Mesenchymal stem cell (in vitro differentiated cells and primary cell): ENCODE measurements around the gene MAFG.

Experiments
- DNase-seq: peaks from one replicate; pipeline ENCODE4 v3.0.0-alpha.2; 2013
- H2AFZ ChIP-seq: one replicate; pipeline ENCODE4 v1.6.1; 2013; ENCODE audit warnings: low read depth, mild to moderate bottlenecking, control low read depth, inconsistent platforms, low read length, moderate library complexity
- H2AK5ac ChIP-seq: 2 replicates; pipeline ENCODE4 v1.6.1; 2013; ENCODE audit warnings: low read length, moderate library complexity, mild to moderate bottlenecking, inconsistent platforms; ENCODE audit not compliant: severe bottlenecking
- H2BK120ac ChIP-seq: one replicate; pipeline ENCODE4 v1.6.1; 2013; ENCODE audit warnings: low read depth, mild to moderate bottlenecking, inconsistent platforms, low read length, moderate library complexity
- H2BK12ac ChIP-seq, 2 experiments: one replicate each; pipeline ENCODE4 v1.6.1; 2013; ENCODE audit warnings: inconsistent platforms in 2 of 2, low read length in 2 of 2, mild to moderate bottlenecking in 2 of 2, moderate library complexity in 2 of 2, control low read depth in 1 of 2
- H2BK15ac ChIP-seq: one replicate; pipeline ENCODE4 v1.6.1; 2013; ENCODE audit warnings: mild to moderate bottlenecking, low read depth, inconsistent platforms; ENCODE audit not compliant: poor library complexity, severe bottlenecking
- H2BK5ac ChIP-seq: 2 replicates; pipeline ENCODE4 v1.6.1; 2013; ENCODE audit warnings: low read depth, mild to moderate bottlenecking, low read length, control low read depth, inconsistent platforms; ENCODE audit not compliant: poor library complexity, severe bottlenecking
- H3K14ac ChIP-seq, 2 experiments: one replicate each; pipeline ENCODE4 v1.6.1; 2013; ENCODE audit warnings: inconsistent platforms in 2 of 2, low read length in 2 of 2, control low read depth in 1 of 2, mild to moderate bottlenecking in 1 of 2, moderate library complexity in 1 of 2
- H3K18ac ChIP-seq, 2 experiments: one replicate each; pipeline ENCODE4 v1.6.1; 2013; ENCODE audit warnings: inconsistent platforms in 2 of 2, low read length in 2 of 2, control low read depth in 1 of 2, low read depth in 1 of 2, mild to moderate bottlenecking in 1 of 2
- H3K23ac ChIP-seq, 2 experiments: one replicate each; pipeline ENCODE4 v1.6.1; 2013; ENCODE audit warnings: inconsistent platforms in 2 of 2, low read length in 2 of 2, mild to moderate bottlenecking in 2 of 2, moderate library complexity in 2 of 2, control low read depth in 1 of 2
- H3K27ac ChIP-seq: 2 replicates; pipeline ENCODE4 v1.5.1; 2013; ENCODE audit warnings: mild to moderate bottlenecking, moderate library complexity, low read length, control low read depth, inconsistent platforms; ENCODE audit not compliant: poor library complexity, severe bottlenecking
- H3K27me3 ChIP-seq, 2 experiments: 2 replicates each; pipeline versions ENCODE4 v1.6.1 to v1.7.0; 2013; ENCODE audit warnings: low read length in 2 of 2, mild to moderate bottlenecking in 2 of 2, moderate library complexity in 2 of 2, control low read depth in 1 of 2, inconsistent platforms in 1 of 2; ENCODE audit not compliant: control insufficient read depth in 1 of 2, insufficient read depth in 1 of 2
- H3K36me3 ChIP-seq, 2 experiments: 2 replicates each; pipeline versions ENCODE4 v1.6.1 to v1.7.0; 2013; ENCODE audit warnings: low read length in 2 of 2, control low read depth in 1 of 2, inconsistent platforms in 1 of 2, low read depth in 1 of 2, mild to moderate bottlenecking in 1 of 2; ENCODE audit not compliant: insufficient read depth in 2 of 2, control insufficient read depth in 1 of 2
- H3K4ac ChIP-seq, 2 experiments: one replicate each; pipeline ENCODE4 v1.6.1; 2013; ENCODE audit warnings: inconsistent platforms in 2 of 2, low read length in 2 of 2, mild to moderate bottlenecking in 2 of 2, moderate library complexity in 2 of 2, control low read depth in 1 of 2, low read depth in 1 of 2
- H3K4me1 ChIP-seq: 2 replicates; pipeline ENCODE4 v1.6.1; 2013; ENCODE audit warnings: low read depth, low read length, control low read depth; ENCODE audit not compliant: control insufficient read depth, insufficient read depth
- H3K4me2 ChIP-seq: 2 replicates; pipeline ENCODE4 v1.6.1; 2013; ENCODE audit warnings: low read length, mild to moderate bottlenecking, inconsistent platforms; ENCODE audit not compliant: poor library complexity, severe bottlenecking
- H3K4me3 ChIP-seq, 2 experiments: 2 replicates each; pipeline versions ENCODE4 v1.5.1 to v1.7.0; 2013; ENCODE audit warnings: low read length in 2 of 2, mild to moderate bottlenecking in 2 of 2, control low read depth in 1 of 2, low read depth in 1 of 2; ENCODE audit not compliant: insufficient read depth in 1 of 2
- H3K79me1 ChIP-seq: replicated peaks from 2 replicates; pipeline ENCODE4 v1.6.1; 2013; ENCODE audit warnings: mild to moderate bottlenecking, control low read depth, low read length, inconsistent platforms; ENCODE audit not compliant: poor library complexity, severe bottlenecking
- H3K9ac ChIP-seq: 2 replicates; pipeline ENCODE4 v1.7.0; 2013; ENCODE audit warnings: mild to moderate bottlenecking, low read length, moderate library complexity
- H3K9me3 ChIP-seq: 2 replicates; pipeline ENCODE4 v1.7.0; 2013; ENCODE audit warnings: mild to moderate bottlenecking, low read length; ENCODE audit not compliant: control insufficient read depth
- H4K8ac ChIP-seq: one replicate; pipeline ENCODE4 v1.6.1; 2013; ENCODE audit warnings: inconsistent platforms, mild to moderate bottlenecking, low read length, moderate library complexity
- H4K91ac ChIP-seq: one replicate; pipeline ENCODE4 v1.6.1; 2013; ENCODE audit warnings: mild to moderate bottlenecking, low read length, inconsistent platforms
- WGBS: methylation state at CpG from one replicate; pipeline ENCODE4 v1.1.7; 2013; ENCODE audit warnings: mixed read lengths; 5-methylcytosine and 5-hydroxymethylcytosine counted together

The MAFG gene

GRCh38 chr17:81870131-81870980 is 57.2 kb downstream of the MAFG start:
- peak overlapping the region; percentile 82 to 88 for H3K4me3 ChIP-seq
- H3K18ac ChIP-seq = peak overlapping the region; percentile 81 to 96
- WGBS = under 1% methylated on average over 42 of the region's 65 CpGs
- peak overlapping the region in 1 of 2 experiments; percentile 57 for H3K23ac ChIP-seq
- peak overlapping the region; percentile 33 for H2BK15ac ChIP-seq
- peak overlapping the region; percentile 77 for H3K4me2 ChIP-seq
- peak overlapping the region; percentile 94 for H4K91ac ChIP-seq
- DNase-seq = peak; percentile 71
- H3K36me3 ChIP-seq = peaks cover 27 to 50% of the 10 kb centered on the region in 2 experiments
- H4K8ac ChIP-seq = peak overlapping the region; percentile 73
- H3K79me1 ChIP-seq = peaks cover 15% of the 10 kb centered on the region
- peak overlapping the region; percentile 97 to 99 for H3K4ac ChIP-seq
- H2BK12ac ChIP-seq = peak overlapping the region in 1 of 2 experiments; percentile 61
- peak overlapping the region; percentile 92 for H3K9ac ChIP-seq
- H2BK120ac ChIP-seq = peak overlapping the region; percentile 100
- no peaks in the 10 kb centered on the region for H3K9me3 ChIP-seq
- peaks cover 57% of the 10 kb centered on the region for H3K4me1 ChIP-seq
- H3K27ac ChIP-seq = peak overlapping the region; percentile 83
- H2AK5ac ChIP-seq = peak overlapping the region; percentile 49
- H3K27me3 ChIP-seq = no peaks in the 10 kb centered on the region
- H2BK5ac ChIP-seq = peak overlapping the region; percentile 75
- no peak overlapping the region for H2AFZ ChIP-seq
- H3K14ac ChIP-seq = peak overlapping the region; percentile 77 to 96

DNA sequence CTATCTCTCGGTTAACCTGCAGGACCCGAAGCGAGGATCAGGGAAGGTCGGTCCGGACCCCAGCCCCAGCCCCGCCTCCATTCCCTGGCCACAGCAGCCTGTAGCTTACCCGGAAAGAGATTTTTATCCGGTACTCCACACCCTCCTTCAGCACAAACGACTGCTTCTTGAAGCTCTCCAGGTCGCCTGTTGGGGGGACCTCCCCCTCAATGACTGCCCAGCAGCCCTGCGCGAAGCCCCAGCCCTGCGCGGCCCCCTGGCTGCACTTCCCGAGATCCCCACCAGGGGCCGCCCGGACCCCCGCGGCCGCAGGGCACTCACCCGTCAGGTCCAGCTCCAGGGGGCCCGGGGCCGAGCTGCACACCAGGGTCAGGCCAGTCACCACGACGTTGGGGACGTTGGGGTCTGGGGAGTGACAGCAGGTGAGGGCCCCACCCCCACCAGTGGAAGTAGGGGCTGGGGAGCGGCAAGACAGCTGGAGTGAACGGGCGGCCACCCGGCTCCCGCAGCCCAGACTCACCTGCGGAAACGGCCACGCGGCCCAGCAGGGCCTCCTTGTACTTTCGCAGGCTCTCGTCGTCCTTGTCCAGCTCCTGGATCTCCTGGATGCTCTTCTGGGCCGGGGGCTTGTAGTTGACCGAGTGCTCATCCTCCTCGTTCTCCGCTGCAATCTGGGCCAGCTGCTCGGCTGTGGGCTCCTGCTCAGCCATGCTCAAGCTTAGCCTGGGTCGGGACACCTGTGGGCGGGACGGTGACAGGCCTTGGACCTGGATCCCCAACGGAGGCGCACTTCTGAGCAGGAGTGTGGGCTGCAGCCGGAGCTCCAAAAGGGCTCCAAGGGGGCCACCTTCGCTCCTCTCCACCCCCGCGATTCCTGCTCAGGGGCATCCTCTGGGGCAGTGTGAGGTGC is 58.1 kb downstream of the MAFG start:
- Histone ChIP-seq H3K4me3 (peak overlapping the region; percentile 82 to 88), H3K9me3 (no peaks in the 10 kb centered on the region), H3K4me1 (peaks cover 58% of the 10 kb centered on the region), H2BK5ac (no peak overlapping the region), H2AFZ (no peak overlapping the region), H2BK120ac (no peak overlapping the region), H3K4ac (peak overlapping the region; percentile 57 to 99), H3K23ac (peak overlapping the region; percentile 21 to 53), H3K27me3 (no peaks in the 10 kb centered on the region), H3K4me2 (peak overlapping the region; percentile 77), H3K79me1 (peaks cover 14% of the 10 kb centered on the region), H3K36me3 (peaks cover 29 to 53% of the 10 kb centered on the region in 2 experiments), H4K8ac (peak overlapping the region; percentile 78), H3K14ac (peak overlapping the region in 1 of 2 experiments; percentile 87), H3K9ac (peak overlapping the region; percentile 92), H3K18ac (peak overlapping the region; percentile 81 to 96), H4K91ac (peak overlapping the region; percentile 36), H2AK5ac (peak overlapping the region; percentile 78), H2BK12ac (peak overlapping the region; percentile 14 to 57), H3K27ac (peak overlapping the region; percentile 91), H2BK15ac (peak overlapping the region; percentile 60)
- peak; percentile 70 for DNase-seq
- 27% methylated on average over 50 of the region's 52 CpGs for WGBS

DNA sequence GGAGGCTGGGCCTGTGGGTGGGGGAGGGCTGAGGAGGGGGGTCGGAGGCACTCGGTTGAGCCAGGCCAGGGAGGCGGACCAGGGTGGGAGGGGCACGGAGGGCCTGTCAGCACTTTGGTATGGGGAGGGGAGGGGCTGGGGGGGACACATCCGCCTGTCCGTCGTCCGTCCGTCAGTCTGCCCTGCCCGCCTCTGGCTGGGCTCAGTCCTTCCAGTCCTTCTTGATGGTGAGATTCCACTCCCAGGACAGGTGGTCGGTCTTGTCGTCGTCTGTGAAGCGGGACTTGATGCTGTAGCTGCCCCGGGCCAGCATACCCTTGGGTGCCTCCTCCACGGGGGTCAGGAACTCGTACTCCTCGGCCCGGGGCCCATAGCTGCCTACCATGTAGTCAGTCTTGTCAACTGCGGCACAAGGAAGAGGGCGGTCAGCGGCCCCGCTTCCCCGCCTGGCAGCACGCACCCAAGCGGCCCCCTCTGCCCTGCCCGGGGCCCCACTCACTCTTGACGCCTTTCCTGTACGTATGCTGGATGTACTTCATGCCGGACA is 58.8 kb downstream of the MAFG start:
- Histone ChIP-seq H2BK120ac (no peak overlapping the region), H3K27ac (peak overlapping the region; percentile 91), H3K4me2 (peak overlapping the region; percentile 77), H3K23ac (peak overlapping the region in 1 of 2 experiments; percentile 21), H3K9me3 (no peaks in the 10 kb centered on the region), H3K4me1 (peaks cover 62% of the 10 kb centered on the region), H4K8ac (peak overlapping the region; percentile 78), H4K91ac (peak overlapping the region; percentile 36), H3K18ac (peak overlapping the region; percentile 66 to 75), H2BK5ac (no peak overlapping the region), H3K4me3 (peak overlapping the region in 1 of 2 experiments; percentile 82), H2BK12ac (peak overlapping the region; percentile 14 to 57), H3K79me1 (peaks cover 18% of the 10 kb centered on the region), H2AFZ (no peak overlapping the region), H2AK5ac (peak overlapping the region; percentile 78), H3K9ac (peak overlapping the region; percentile 92), H3K27me3 (no peaks in the 10 kb centered on the region), H3K4ac (peak overlapping the region in 1 of 2 experiments; percentile 57), H2BK15ac (peak overlapping the region; percentile 12), H3K14ac (peak overlapping the region in 1 of 2 experiments; percentile 15), H3K36me3 (peaks cover 30 to 60% of the 10 kb centered on the region in 2 experiments)
- WGBS = 39% methylated on average over 28 of the region's 30 CpGs
- peak; percentile 92 for DNase-seq
